Liver (tissue), 9 donors: ENCODE measurements around the gene CAGE1. TPM values are rescaled to one million over a fixed set of nuclear protein-coding genes. Genes with fewer than 3 reads are reported as not detected.

Experiments
- DNase-seq: peaks from one replicate; pipeline ENCODE4 v3.0.0-alpha.2; 2017; ENCODE audit warnings: low spot score
- H3K27ac ChIP-seq, 2 donors: one replicate each; pipeline ENCODE4 v1.7.0; 2013; ENCODE audit warnings: inconsistent platforms in 2 of 2, low read length in 2 of 2, control low read depth in 1 of 2, low read depth in 1 of 2, mild to moderate bottlenecking in 1 of 2
- H3K27me3 ChIP-seq, 4 donors: one replicate each; pipeline versions ENCODE4 v1.6.1 to v1.7.0; 2013; ENCODE audit warnings: low read length in 3 of 4, inconsistent platforms in 1 of 4, mild to moderate bottlenecking in 1 of 4, moderate library complexity in 1 of 4; ENCODE audit not compliant: control insufficient read depth in 4 of 4, insufficient read depth in 4 of 4
- H3K36me3 ChIP-seq, 4 donors: one replicate each; pipeline versions ENCODE4 v1.6.1 to v1.7.0; 2013; ENCODE audit warnings: low read length in 3 of 4, mild to moderate bottlenecking in 3 of 4, low read depth in 1 of 4, moderate library complexity in 1 of 4; ENCODE audit not compliant: control insufficient read depth in 4 of 4, insufficient read depth in 3 of 4
- H3K4me1 ChIP-seq, 4 donors: one replicate each; pipeline versions ENCODE4 v1.6.1 to v1.7.0; 2013; ENCODE audit warnings: low read length in 3 of 4, mild to moderate bottlenecking in 3 of 4, moderate library complexity in 1 of 4; ENCODE audit not compliant: control insufficient read depth in 4 of 4, insufficient read depth in 4 of 4
- H3K4me3 ChIP-seq, 3 donors: one replicate each; pipeline versions ENCODE4 v1.6.1 to v1.7.0; 2013; ENCODE audit warnings: low read length in 3 of 3, control low read depth in 1 of 3, low read depth in 1 of 3, mild to moderate bottlenecking in 1 of 3
- H3K9ac ChIP-seq, 2 donors: one replicate each; pipeline ENCODE4 v1.7.0; 2013; ENCODE audit warnings: low read length in 2 of 2, mild to moderate bottlenecking in 2 of 2, moderate library complexity in 2 of 2, control low read depth in 1 of 2, low read depth in 1 of 2
- H3K9me3 ChIP-seq, 4 donors: one replicate each; pipeline versions ENCODE4 v1.6.1 to v1.7.0; 2013; ENCODE audit warnings: low read length in 3 of 4; ENCODE audit not compliant: control insufficient read depth in 4 of 4
- EGR1 ChIP-seq, 2 donors: IDR thresholded peaks; 2 replicates each; pipeline ENCODE4 v1.6.1; 2016 to 2018; ENCODE audit warnings: antibody characterized with exemption in 2 of 2, low read depth in 2 of 2
- FOXA1 ChIP-seq: IDR thresholded peaks from 2 replicates; pipeline ENCODE4 v1.6.1; 2016; ENCODE audit warnings: antibody characterized with exemption
- FOXA2 ChIP-seq: IDR thresholded peaks from 2 replicates; pipeline ENCODE4 v1.6.1; 2016; ENCODE audit warnings: antibody characterized with exemption
- GABPA ChIP-seq, 2 donors: IDR thresholded peaks in 1 of 2; conservative IDR thresholded peaks in 1 of 2; 2 replicates each; pipeline ENCODE4 v1.6.1; 2016; ENCODE audit warnings: antibody characterized with exemption in 2 of 2, mild to moderate bottlenecking in 1 of 2, moderate library complexity in 1 of 2
- HNF4A ChIP-seq, 2 donors: conservative IDR thresholded peaks; 2 replicates each; pipeline ENCODE4 v1.6.1; 2016; ENCODE audit warnings: antibody characterized with exemption in 2 of 2, mild to moderate bottlenecking in 2 of 2
- HNF4G ChIP-seq: IDR thresholded peaks from 2 replicates; pipeline ENCODE4 v1.6.1; 2016; ENCODE audit warnings: antibody characterized with exemption
- MAX ChIP-seq: IDR thresholded peaks from 2 replicates; pipeline ENCODE4 v1.6.1; 2016; ENCODE audit warnings: antibody characterized with exemption
- NR2F2 ChIP-seq: IDR thresholded peaks from 2 replicates; pipeline ENCODE4 v1.6.1; 2016; ENCODE audit warnings: antibody characterized with exemption
- TAF1 ChIP-seq: conservative IDR thresholded peaks from 2 replicates; pipeline ENCODE4 v1.6.1; 2016; ENCODE audit warnings: antibody characterized with exemption, mild to moderate bottlenecking
- YY1 ChIP-seq: IDR thresholded peaks from 2 replicates; pipeline ENCODE4 v1.6.1; 2016; ENCODE audit warnings: antibody characterized with exemption, mild to moderate bottlenecking
- WGBS: extraction: QIAGEN DNeasy Blood & Tissue Kit; methylation state at CpG from one replicate; pipeline ENCODE4 v1.1.7; 2013; 5-methylcytosine and 5-hydroxymethylcytosine counted together
- polyA plus RNA-seq, 2 donors: library from polyadenylated mRNA; stranded (reverse) in 1 of 2; unstranded in 1 of 2; fragments of 200-250 nt in 1 of 2; fragments of >200 nt in 1 of 2; fragmentation: Nextera tagmentation in 1 of 2; extraction: Ambion mirVana in 1 of 2; gene quantifications; one replicate each; pipeline versions ENCODE4 v1.2.1 to v1.2.3, GENCODE V29; 2013 to 2015
- total RNA-seq, 2 donors: library from RNA; depleted of rRNA; stranded (reverse); fragments of >200 nt; gene quantifications; one replicate each; pipeline ENCODE4 v1.2.3, GENCODE V29; 2014
- TF ChIP-seq, protein P1 (sequence below): IDR thresholded peaks from 2 replicates; pipeline ENCODE4 v1.6.1; 2016; ENCODE audit warnings: antibody characterized with exemption, mild to moderate bottlenecking
- TF ChIP-seq, protein P2 (sequence below): IDR thresholded peaks from 2 replicates; pipeline ENCODE4 v1.6.1; 2016; ENCODE audit warnings: antibody characterized with exemption
- donor health status: healthy.
- donor health status: healthy.
- donor health status: healthy.
- donor health status: healthy.
- donor health status: healthy.

Gene CAGE1
- total and polyA plus RNA-seq, 4 donors: 0.08 TPM; not detected in 3

DNA sequence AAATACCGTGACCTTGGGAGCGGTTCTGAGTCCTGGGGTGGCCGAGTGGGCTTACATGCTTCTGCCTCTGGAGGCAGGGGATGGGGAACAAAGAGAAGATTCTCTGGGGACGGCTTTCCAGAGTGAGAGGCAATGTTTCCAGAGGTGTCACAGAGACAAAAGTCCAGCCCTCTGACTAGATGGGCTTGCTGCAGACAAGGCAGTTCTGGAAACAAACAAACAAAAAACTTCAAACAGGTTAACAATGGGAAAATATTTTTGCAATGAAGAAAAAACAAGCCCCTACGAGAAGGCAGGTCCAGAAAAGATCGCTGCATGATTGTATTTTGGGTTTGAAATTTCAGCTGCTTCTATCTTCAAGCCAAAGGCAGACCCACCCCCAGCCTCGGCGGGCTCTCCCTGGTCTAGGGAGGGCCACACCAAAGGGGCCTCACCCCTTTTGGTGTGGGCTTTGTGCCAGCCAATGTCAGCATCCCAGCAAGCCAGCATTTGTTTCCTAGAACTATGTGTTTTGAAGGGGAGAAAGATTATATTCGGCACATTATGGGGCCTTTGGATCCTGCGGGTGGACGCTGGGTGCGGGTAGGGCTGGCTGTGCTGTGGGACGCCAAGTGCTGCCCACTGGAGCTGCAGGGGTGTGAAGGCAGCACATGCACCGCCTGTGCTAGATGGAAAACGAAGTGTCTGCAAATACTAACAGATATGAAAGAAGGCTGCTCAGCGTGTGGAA is 43.0 kb upstream of the CAGE1 start:
- Histone ChIP-seq H3K9me3 (no peaks in the 10 kb centered on the region), H3K36me3 (no peaks in the 10 kb centered on the region), H3K27me3 (no peaks in the 10 kb centered on the region), H3K4me3 (no peak overlapping the region), H3K27ac (no peak overlapping the region), H3K9ac (no peak overlapping the region), H3K4me1 (no peaks in the 10 kb centered on the region)
- no peak for DNase-seq
- WGBS: 85% methylated on average over 16 of the region's 16 CpGs
- TF ChIP-seq, protein P1, sequence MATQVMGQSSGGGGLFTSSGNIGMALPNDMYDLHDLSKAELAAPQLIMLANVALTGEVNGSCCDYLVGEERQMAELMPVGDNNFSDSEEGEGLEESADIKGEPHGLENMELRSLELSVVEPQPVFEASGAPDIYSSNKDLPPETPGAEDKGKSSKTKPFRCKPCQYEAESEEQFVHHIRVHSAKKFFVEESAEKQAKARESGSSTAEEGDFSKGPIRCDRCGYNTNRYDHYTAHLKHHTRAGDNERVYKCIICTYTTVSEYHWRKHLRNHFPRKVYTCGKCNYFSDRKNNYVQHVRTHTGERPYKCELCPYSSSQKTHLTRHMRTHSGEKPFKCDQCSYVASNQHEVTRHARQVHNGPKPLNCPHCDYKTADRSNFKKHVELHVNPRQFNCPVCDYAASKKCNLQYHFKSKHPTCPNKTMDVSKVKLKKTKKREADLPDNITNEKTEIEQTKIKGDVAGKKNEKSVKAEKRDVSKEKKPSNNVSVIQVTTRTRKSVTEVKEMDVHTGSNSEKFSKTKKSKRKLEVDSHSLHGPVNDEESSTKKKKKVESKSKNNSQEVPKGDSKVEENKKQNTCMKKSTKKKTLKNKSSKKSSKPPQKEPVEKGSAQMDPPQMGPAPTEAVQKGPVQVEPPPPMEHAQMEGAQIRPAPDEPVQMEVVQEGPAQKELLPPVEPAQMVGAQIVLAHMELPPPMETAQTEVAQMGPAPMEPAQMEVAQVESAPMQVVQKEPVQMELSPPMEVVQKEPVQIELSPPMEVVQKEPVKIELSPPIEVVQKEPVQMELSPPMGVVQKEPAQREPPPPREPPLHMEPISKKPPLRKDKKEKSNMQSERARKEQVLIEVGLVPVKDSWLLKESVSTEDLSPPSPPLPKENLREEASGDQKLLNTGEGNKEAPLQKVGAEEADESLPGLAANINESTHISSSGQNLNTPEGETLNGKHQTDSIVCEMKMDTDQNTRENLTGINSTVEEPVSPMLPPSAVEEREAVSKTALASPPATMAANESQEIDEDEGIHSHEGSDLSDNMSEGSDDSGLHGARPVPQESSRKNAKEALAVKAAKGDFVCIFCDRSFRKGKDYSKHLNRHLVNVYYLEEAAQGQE: no peak
- TF ChIP-seq HNF4G (no peak), TAF1 (no peak), GABPA (IDR thresholded peaks at IDR 0.05 in 1 of 2, conservative IDR thresholded peaks at IDR 0.05 in 1 of 2) (no peak), HNF4A (conservative IDR thresholded peaks at IDR 0.05) (no peak), MAX (no peak), EGR1 (IDR thresholded peaks at IDR 0.05; ENCODE audit: low read depth in 2 of 2) (no peak), FOXA2 (no peak), YY1 (no peak), NR2F2 (no peak), FOXA1 (no peak)
- TF ChIP-seq, protein P2, sequence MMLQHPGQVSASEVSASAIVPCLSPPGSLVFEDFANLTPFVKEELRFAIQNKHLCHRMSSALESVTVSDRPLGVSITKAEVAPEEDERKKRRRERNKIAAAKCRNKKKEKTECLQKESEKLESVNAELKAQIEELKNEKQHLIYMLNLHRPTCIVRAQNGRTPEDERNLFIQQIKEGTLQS: no peak

GRCh38 chr6:7431674-7432390 is 42.3 kb upstream of the CAGE1 start:
- no peaks in the 10 kb centered on the region for H3K9me3 ChIP-seq
- no peak overlapping the region for H3K27ac ChIP-seq
- no peaks in the 10 kb centered on the region for H3K27me3 ChIP-seq
- DNase-seq: no peak
- 62% methylated on average over 24 of the region's 24 CpGs for WGBS
- H3K4me1 ChIP-seq: no peaks in the 10 kb centered on the region
- H3K36me3 ChIP-seq: no peaks in the 10 kb centered on the region
- no peak overlapping the region for H3K4me3 ChIP-seq
- TF ChIP-seq GABPA (IDR thresholded peaks at IDR 0.05 in 1 of 2, conservative IDR thresholded peaks at IDR 0.05 in 1 of 2): no peak
- no peak for TF ChIP-seq HNF4G
- no peak for TF ChIP-seq NR2F2
- no peak for TF ChIP-seq FOXA1
- no peak for TF ChIP-seq YY1
- TF ChIP-seq, protein P1: no peak
- no peak for TF ChIP-seq EGR1 (IDR thresholded peaks at IDR 0.05; ENCODE audit: low read depth in 2 of 2)
- no peak overlapping the region for H3K9ac ChIP-seq
